ENCODE measurements around the gene DBP. TPM values are rescaled to one million over a fixed set of nuclear protein-coding genes. Genes with fewer than 3 reads are reported as not detected.
A peak's percentile ranks its signal among the peaks of the same experiment; 100 is the strongest.
"Not testable (repeated sequence)": the region's sequence is repeated elsewhere in the genome, so short reads cannot be mapped to it uniquely, and the experiment has no call there.

Gene DBP
- total RNA-seq, 2 experiments from 2014 or later, result 24.1 to 25.8 TPM

DNA sequence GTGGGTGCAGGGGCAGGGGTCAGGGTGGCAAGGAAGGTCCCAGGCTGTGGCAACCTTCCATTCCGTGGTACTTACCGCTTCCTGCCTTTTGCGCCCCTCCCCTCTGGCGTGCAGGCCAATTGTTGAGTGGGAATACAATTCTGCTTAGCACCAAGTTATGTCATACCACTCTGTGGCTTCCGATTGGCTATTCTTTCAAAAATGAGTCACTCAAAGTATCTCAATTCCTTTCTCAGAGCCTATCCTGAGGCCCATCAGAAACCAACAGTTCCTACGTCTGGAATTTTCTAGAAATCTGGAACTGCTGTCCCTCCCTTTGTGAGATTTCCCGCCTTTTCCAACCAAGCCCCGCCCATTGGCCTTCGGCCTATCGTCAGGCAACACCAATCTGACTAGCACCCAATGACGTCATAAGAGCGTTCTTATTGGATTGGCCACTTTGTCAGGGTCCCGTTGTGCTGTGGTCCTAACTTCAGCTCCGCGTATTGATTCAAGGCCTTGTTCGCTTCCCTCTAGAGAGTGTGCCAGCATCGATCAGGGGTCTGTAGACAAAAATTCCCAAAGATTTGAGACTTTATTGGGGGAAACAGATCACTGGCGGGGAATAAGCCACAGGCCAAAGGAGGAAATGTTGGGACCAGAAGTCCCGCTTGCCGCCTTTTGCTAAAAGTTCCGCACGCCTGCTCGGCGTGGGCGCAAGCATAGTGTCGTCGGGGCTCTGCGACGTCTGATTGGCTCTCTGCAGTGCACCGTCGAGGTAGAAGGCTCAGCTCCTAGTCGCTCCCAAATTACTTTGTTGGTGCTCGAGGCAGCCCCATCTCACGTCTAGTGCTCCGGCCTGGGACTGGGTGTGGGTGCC, 23.9 kb upstream of the DBP start:
- ChIA-PET CTCF (interaction anchor here (1.0 kb wide), 1 partner anchor 16 kb away, joined by 4 read pairs; the partner anchor contains the start of gene CA11), POLR2A (no interaction called here)
- H3K4me1 Mint-ChIP-seq, result peaks cover 19% of the 10 kb centered on the region
- peaks cover 6% of the 10 kb centered on the region for H3K27me3 Mint-ChIP-seq
- no peaks in the 10 kb centered on the region for H3K9me3 Mint-ChIP-seq
- peak overlapping the region; percentile 70 for H3K4me3 Mint-ChIP-seq
- peak overlapping the region; percentile 99 for H3K27ac Mint-ChIP-seq
- H3K36me3 Mint-ChIP-seq (ENCODE audit: low read depth), result no peaks in the 10 kb centered on the region
- DNase-seq, result peak; percentile 89

- ChIA-PET POLR2A (no interaction called here), CTCF (interaction anchor here (0.7 to 0.9 kb wide), 2 partner anchors 14 to 53 kb away, joined by 3 to 7 read pairs; no protein-coding TSS in a partner anchor)
- DNase-seq, result no peak
- no peak overlapping the region for H3K27ac Mint-ChIP-seq
- no peak overlapping the region for H3K4me3 Mint-ChIP-seq
- H3K9me3 Mint-ChIP-seq, result no peaks in the 10 kb centered on the region
- H3K4me1 Mint-ChIP-seq, result peaks cover 20% of the 10 kb centered on the region
- peaks cover 6% of the 10 kb centered on the region for H3K27me3 Mint-ChIP-seq
- H3K36me3 Mint-ChIP-seq (ENCODE audit: low read depth), result no peaks in the 10 kb centered on the region
These were observed 22.6 kb upstream of the DBP start for GRCh38 chr19:48659768-48660167.

GRCh38 chr19:48658483-48658882, 21.3 kb upstream of the DBP start:
- no peaks in the 10 kb centered on the region for H3K9me3 Mint-ChIP-seq
- no peak for DNase-seq
- H3K36me3 Mint-ChIP-seq (ENCODE audit: low read depth), result no peaks in the 10 kb centered on the region
- H3K4me3 Mint-ChIP-seq, result no peak overlapping the region
- H3K4me1 Mint-ChIP-seq, result peaks cover 23% of the 10 kb centered on the region
- H3K27ac Mint-ChIP-seq, result no peak overlapping the region
- POLR2A ChIA-PET, result no interaction called here
- CTCF ChIA-PET, result no interaction called here
- H3K27me3 Mint-ChIP-seq, result peaks cover 6% of the 10 kb centered on the region

- H3K4me3 Mint-ChIP-seq; H3K36me3 Mint-ChIP-seq (ENCODE audit: low read depth); H3K9me3 Mint-ChIP-seq; H3K27me3 Mint-ChIP-seq; POLR2A ChIA-PET; DNase-seq; H3K27ac Mint-ChIP-seq: not testable (repeated sequence)
- peaks cover 26% of the 10 kb centered on the region for H3K4me1 Mint-ChIP-seq
- CTCF ChIA-PET, result interaction anchor here (1.0 kb wide), 1 partner anchor 12 kb away, joined by 3 read pairs; the partner anchor contains the start of gene CA11
These were observed 20.6 kb upstream of the DBP start for GRCh38 chr19:48657828-48658227.

DNA sequence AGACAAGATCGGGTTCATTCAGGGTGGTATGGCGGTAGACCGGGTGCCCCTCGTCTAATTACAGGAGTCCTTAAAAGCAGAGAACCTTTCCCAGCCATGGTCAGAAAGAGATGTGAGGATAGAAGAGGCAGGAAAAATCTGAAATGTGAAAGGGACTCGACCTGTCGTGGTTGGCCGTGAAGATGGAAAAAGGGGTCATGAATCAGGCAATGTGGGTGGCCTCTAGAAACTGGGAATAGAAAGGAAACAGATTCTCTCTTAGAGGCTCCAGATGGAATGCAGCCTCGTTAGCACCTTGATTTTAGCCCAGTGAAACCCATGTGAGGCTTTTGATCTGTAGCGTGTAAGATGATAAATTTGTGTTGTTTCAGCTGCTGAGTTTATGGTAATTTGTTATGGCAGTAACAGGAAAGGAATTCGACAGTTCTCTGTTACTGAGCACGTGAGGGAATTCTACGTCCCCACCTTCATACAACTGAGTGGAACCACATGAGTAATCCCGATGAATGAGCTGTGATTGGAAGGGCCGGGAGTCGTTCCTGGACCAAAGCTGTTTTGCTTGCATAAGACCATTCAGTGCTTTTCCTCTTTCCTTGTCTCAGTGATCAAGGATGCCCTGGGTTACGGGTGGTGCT, 19.8 kb upstream of the DBP start:
- Mint-ChIP-seq H3K27me3 (peaks cover 6% of the 10 kb centered on the region), H3K9me3 (no peaks in the 10 kb centered on the region), H3K4me1 (peaks cover 30% of the 10 kb centered on the region), H3K27ac (no peak overlapping the region), H3K36me3 (ENCODE audit: low read depth) (no peaks in the 10 kb centered on the region), H3K4me3 (no peak overlapping the region)
- no peak for DNase-seq
- POLR2A ChIA-PET, result no interaction called here
- CTCF ChIA-PET, result interaction anchor here (1.0 kb wide), 1 partner anchor 11 kb away, joined by 3 read pairs; the partner anchor contains the start of gene CA11

DNA sequence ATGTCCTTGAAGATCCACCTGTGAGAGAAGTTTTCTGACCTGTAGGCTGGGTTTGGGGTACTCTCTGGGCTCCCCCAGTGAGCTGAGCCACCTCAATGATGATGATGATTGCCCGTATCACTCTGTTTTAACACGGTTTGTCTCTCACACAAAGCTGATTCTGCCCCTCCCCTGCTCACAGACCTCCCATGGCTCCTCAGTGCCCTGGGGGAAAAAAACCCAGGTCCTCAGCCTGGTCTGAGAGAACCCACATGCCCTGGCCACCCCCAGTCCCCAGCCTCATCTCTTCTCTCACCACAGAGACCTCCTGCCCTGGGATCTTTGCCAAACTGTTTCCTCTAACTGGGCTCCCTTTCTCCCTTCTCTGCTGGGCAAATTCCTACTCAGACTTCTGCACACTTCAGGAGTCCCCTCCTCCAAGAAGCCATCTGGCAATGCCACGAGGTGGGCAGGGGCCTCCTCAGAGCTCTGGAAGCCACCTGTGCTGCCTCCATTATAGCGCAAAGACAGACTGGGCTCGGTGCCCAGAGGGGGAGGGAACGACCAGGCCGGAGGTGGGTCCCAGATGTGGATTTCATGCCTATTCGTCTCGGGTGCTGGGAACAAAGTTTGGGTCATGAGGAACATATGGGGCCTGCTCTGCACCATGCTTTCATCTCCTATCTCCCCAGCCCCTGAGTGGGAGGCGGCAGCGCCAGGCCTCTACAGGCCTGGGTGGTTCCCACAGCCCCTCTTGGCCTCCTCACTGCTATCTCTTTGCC, 17.3 kb upstream of the DBP start:
- Mint-ChIP-seq H3K4me3 (no peak overlapping the region), H3K27ac (peak overlapping the region; percentile 27), H3K36me3 (ENCODE audit: low read depth) (no peaks in the 10 kb centered on the region), H3K9me3 (no peaks in the 10 kb centered on the region), H3K4me1 (peaks cover 29% of the 10 kb centered on the region), H3K27me3 (peaks cover 6% of the 10 kb centered on the region)
- DNase-seq, result no peak
- CTCF ChIA-PET, result interaction anchor here (1.5 kb wide), 1 partner anchor 8 kb away, joined by 4 read pairs; the partner anchor contains the start of gene CA11
- POLR2A ChIA-PET, result no interaction called here

DNA sequence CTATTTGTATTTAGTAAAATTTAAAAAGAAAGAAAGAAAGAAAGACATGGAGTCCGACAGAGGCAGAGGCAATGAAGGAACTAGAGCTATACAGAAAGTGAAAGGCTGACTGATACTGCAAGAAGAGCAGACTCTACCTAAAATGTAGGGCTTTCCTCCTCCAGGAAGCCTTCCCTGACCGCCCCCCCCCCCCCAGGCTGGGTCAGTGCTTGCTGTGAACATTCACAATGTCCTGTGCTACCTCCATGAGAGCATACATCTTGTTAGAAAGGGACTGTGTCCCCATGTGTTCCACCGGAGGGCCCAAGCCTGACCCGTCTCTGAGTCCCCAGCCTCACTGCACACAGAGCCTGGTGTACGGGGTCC, 14.5 kb upstream of the DBP start:
- ChIA-PET POLR2A (no interaction called here), CTCF (interaction anchor here (1.6 kb wide), 1 partner anchor 13 kb away, joined by 3 read pairs; no protein-coding TSS in a partner anchor)
- Mint-ChIP-seq H3K4me1 (peaks cover 45% of the 10 kb centered on the region), H3K4me3 (no peak overlapping the region), H3K9me3 (no peaks in the 10 kb centered on the region), H3K27me3 (no peaks in the 10 kb centered on the region), H3K36me3 (ENCODE audit: low read depth) (no peaks in the 10 kb centered on the region), H3K27ac (peak overlapping the region; percentile 69)
- no peak for DNase-seq

DNA sequence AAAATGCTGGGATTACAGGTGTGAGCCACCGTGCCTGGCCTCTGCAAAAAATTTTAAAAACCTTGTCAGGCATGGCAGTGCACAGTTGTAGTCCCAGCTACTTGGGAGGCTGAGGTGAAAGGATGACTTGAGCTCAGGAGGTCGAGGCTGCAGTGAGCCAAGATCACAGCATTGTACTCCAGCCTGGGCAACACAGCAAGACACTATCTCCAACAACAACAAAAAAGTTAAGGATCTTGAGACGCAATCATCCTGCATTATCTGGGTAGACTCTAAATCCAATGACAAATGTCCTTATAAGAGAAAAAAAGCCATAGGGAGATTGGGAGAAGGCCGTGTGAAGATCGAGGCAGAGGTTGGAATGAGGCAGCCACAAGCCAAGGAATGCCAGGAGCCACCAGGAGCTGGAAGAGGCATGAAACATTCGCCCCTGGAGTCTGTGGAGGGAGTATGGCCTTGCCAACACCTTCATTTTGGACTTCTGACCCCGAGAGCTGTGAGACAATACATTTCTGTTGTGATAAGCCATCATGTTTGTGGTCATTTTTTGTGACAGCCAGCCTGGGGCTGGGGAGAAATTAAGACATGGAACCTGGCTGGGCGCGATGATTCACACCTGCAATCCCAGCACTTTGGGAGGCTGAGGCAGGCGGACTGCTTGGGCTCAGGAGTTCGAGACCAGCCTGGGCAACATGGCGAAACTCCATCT, 13.9 kb upstream of the DBP start:
- ChIA-PET CTCF (interaction anchor here (0.7 to 1.6 kb wide), 2 partner anchors 13 to 371 kb away, joined by 3 read pairs; no protein-coding TSS in a partner anchor), POLR2A (no interaction called here)
- Mint-ChIP-seq H3K4me1 (peaks cover 48% of the 10 kb centered on the region), H3K27ac (peak overlapping the region; percentile 69), H3K9me3 (no peaks in the 10 kb centered on the region), H3K27me3 (no peaks in the 10 kb centered on the region), H3K36me3 (ENCODE audit: low read depth) (no peaks in the 10 kb centered on the region), H3K4me3 (no peak overlapping the region)
- no peak for DNase-seq

GRCh38 chr19:48648134-48648533, 11.0 kb upstream of the DBP start:
- Mint-ChIP-seq H3K27me3 (peaks cover 2% of the 10 kb centered on the region), H3K27ac (peak overlapping the region; percentile 83), H3K4me3 (no peak overlapping the region), H3K4me1 (peaks cover 62% of the 10 kb centered on the region), H3K9me3 (no peaks in the 10 kb centered on the region), H3K36me3 (ENCODE audit: low read depth) (no peaks in the 10 kb centered on the region)
- ChIA-PET CTCF (no interaction called here), POLR2A (no interaction called here)
- DNase-seq, result no peak

- H3K4me3 Mint-ChIP-seq, result peak overlapping the region; percentile 76
- CTCF ChIA-PET, result interaction anchor here (1.0 to 2.0 kb wide), 5 partner anchors 9 to 322 kb away, joined by 3 to 7 read pairs (median 4); partner anchors contain the start of genes DBP and EMP3
- POLR2A ChIA-PET, result no interaction called here
These were observed 9.6 kb upstream of the DBP start for GRCh38 chr19:48646722-48647216.

GRCh38 chr19:48646001-48646721, 9.0 kb upstream of the DBP start, which contains the start of gene CA11:
Gene CA11 (minus strand): TSS chr19:48646187. CDS start chr19:48645632, 555 bp downstream.
- Mint-ChIP-seq H3K4me3 (peak within 1 kb of the TSS; percentile 76), H3K27me3 (peaks cover 2% of the 10 kb centered on the region), H3K4me1 (peaks cover 49% of the 10 kb centered on the region), H3K27ac (peak within 1 kb of the TSS; percentile 89), H3K36me3 (ENCODE audit: low read depth) (no peaks in the 10 kb centered on the region), H3K9me3 (no peaks in the 10 kb centered on the region)
- peak; percentile 94 for DNase-seq
- CTCF ChIA-PET, result interaction anchor here (0.7 to 2.2 kb wide), 17 partner anchors 9 to 321 kb away, joined by 3 to 10 read pairs (median 4); partner anchors contain the start of genes DBP, EMP3 and NUCB1
- POLR2A ChIA-PET, result interaction anchor here (0.7 kb wide), 1 partner anchor 12 kb away, joined by 4 read pairs; no protein-coding TSS in a partner anchor

More at GRCh38 chr19:48646722-48647216, 9.6 kb upstream of the DBP start:
- Mint-ChIP-seq H3K27ac (peak overlapping the region; percentile 70), H3K27me3 (peaks cover 2% of the 10 kb centered on the region), H3K9me3 (no peaks in the 10 kb centered on the region), H3K4me1 (peaks cover 51% of the 10 kb centered on the region), H3K36me3 (ENCODE audit: low read depth) (no peaks in the 10 kb centered on the region)
- no peak for DNase-seq
